ENCODE measurements around the gene STK24. TPM values are rescaled to one million over a fixed set of nuclear protein-coding genes. Genes with fewer than 3 reads are reported as not detected.
A peak's percentile ranks its signal among the peaks of the same experiment; 100 is the strongest.

STK24 gene
- polyA plus RNA-seq, 1 of the 3 experiments (the other 2 are of a cell fraction) = 30.5 TPM

DNA sequence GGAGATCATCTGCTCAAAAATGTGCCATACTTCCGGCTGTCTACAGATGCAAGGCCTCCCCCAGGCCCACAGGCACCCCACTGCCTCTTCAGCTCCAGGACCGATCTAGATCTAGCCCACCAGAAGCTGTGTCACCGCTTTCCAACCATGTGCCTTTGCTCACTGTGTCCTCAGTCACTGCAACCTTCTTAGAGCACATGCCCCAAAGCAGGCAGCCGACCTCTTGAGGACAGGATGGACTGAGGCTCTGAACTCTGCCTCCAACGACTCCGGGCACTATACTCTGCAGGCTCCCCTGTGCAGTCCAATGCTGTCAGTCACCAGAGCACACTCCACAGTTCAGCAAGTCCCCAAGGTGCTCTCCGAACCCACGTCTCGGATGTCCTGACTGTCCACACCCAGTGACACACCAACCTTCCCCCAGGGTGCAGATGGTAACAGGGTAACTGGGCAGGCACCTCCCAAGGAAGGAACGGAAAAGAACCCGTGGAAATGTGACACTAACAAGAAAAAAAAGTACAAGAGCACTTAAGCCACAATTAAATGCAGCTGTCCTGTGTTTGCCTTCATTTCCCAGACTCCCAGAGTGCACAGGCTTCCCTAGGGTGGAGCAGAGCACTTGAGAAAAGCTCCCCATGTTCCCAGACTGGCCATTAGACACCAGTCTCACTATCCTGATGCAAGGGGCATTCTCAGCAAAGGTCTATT, 4.8 kb downstream of the STK24 start:
- 52% methylated on average over 11 of the region's 11 CpGs for WGBS (ENCODE audit: low lambda C conversion rate)
- peak; percentile 78 for TF ChIP-seq TCF12 (IDR thresholded peaks at IDR 0.05)
- no peak for TF ChIP-seq ELF1 (IDR thresholded peaks at IDR 0.05)
- no peak for TF ChIP-seq EP300 (IDR thresholded peaks at IDR 0.05; ENCODE audit: borderline replicate concordance in 1 of 2, low read depth in 1 of 2, low read length in 1 of 2)
- TF ChIP-seq POLR2AphosphoS5 (IDR thresholded peaks at IDR 0.05; ENCODE audit: low read depth, low read length) = peak; percentile 22; the same call in 1 of the 2 replicates
- TF ChIP-seq MXI1 (IDR thresholded peaks at IDR 0.05; ENCODE audit: low read depth, low read length) = no peak
- TF ChIP-seq, protein P1, sequence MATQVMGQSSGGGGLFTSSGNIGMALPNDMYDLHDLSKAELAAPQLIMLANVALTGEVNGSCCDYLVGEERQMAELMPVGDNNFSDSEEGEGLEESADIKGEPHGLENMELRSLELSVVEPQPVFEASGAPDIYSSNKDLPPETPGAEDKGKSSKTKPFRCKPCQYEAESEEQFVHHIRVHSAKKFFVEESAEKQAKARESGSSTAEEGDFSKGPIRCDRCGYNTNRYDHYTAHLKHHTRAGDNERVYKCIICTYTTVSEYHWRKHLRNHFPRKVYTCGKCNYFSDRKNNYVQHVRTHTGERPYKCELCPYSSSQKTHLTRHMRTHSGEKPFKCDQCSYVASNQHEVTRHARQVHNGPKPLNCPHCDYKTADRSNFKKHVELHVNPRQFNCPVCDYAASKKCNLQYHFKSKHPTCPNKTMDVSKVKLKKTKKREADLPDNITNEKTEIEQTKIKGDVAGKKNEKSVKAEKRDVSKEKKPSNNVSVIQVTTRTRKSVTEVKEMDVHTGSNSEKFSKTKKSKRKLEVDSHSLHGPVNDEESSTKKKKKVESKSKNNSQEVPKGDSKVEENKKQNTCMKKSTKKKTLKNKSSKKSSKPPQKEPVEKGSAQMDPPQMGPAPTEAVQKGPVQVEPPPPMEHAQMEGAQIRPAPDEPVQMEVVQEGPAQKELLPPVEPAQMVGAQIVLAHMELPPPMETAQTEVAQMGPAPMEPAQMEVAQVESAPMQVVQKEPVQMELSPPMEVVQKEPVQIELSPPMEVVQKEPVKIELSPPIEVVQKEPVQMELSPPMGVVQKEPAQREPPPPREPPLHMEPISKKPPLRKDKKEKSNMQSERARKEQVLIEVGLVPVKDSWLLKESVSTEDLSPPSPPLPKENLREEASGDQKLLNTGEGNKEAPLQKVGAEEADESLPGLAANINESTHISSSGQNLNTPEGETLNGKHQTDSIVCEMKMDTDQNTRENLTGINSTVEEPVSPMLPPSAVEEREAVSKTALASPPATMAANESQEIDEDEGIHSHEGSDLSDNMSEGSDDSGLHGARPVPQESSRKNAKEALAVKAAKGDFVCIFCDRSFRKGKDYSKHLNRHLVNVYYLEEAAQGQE (IDR thresholded peaks at IDR 0.05; ENCODE audit: low read depth, low read length) = no peak
- TF ChIP-seq, protein P2, sequence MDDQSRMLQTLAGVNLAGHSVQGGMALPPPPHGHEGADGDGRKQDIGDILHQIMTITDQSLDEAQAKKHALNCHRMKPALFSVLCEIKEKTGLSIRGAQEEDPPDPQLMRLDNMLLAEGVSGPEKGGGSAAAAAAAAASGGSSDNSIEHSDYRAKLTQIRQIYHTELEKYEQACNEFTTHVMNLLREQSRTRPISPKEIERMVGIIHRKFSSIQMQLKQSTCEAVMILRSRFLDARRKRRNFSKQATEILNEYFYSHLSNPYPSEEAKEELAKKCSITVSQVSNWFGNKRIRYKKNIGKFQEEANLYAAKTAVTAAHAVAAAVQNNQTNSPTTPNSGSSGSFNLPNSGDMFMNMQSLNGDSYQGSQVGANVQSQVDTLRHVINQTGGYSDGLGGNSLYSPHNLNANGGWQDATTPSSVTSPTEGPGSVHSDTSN (IDR thresholded peaks at IDR 0.05) = peak; percentile 12; the same call in 1 of the 2 replicates
- no peak for TF ChIP-seq TEAD4 (IDR thresholded peaks at IDR 0.05; ENCODE audit: borderline replicate concordance, insufficient read depth)
- TF ChIP-seq, protein P3, sequence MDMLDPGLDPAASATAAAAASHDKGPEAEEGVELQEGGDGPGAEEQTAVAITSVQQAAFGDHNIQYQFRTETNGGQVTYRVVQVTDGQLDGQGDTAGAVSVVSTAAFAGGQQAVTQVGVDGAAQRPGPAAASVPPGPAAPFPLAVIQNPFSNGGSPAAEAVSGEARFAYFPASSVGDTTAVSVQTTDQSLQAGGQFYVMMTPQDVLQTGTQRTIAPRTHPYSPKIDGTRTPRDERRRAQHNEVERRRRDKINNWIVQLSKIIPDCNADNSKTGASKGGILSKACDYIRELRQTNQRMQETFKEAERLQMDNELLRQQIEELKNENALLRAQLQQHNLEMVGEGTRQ (IDR thresholded peaks at IDR 0.05; ENCODE audit: borderline replicate concordance, low read depth, low read length) = no peak
- TF ChIP-seq GABPA (IDR thresholded peaks at IDR 0.05; ENCODE audit: low read depth) = no peak
- no peak overlapping the region for H2AFZ ChIP-seq (ENCODE audit: low read depth)
- CTCF ChIA-PET = interaction anchor here (1.3 to 1.8 kb wide), 4 partner anchors 81 to 263 kb away, joined by 3 to 9 read pairs (median 5); no protein-coding TSS in a partner anchor
- no peaks in the 10 kb centered on the region for H3K27me3 ChIP-seq (ENCODE audit: insufficient read depth)
- peak overlapping the region; percentile 55 to 68; a peak in 3 of 4 replicates for H3K27ac ChIP-seq (ENCODE audit: low read depth in 2 of 2, low read length in 1 of 2)
- H3K9ac ChIP-seq = no peak overlapping the region
- H3K4me3 ChIP-seq (ENCODE audit: low read depth in 2 of 2, low read length in 1 of 2) = no peak overlapping the region
- H3K4me2 ChIP-seq = peak overlapping the region; percentile 58
- peaks cover 30 to 44% of the 10 kb centered on the region in 2 experiments for H3K4me1 ChIP-seq (ENCODE audit: control insufficient read depth in 1 of 2, insufficient read depth in 2 of 2, low read depth in 1 of 2, low read length in 1 of 2)
- H3F3A ChIP-seq (replicated peaks; ENCODE audit: insufficient read depth) = no peaks in the 10 kb centered on the region
- no peaks in the 10 kb centered on the region for H3K9me3 ChIP-seq
- peaks cover 0 to 5% of the 10 kb centered on the region in 2 experiments for H3K36me3 ChIP-seq (replicated peaks in 1 of 2; ENCODE audit: control insufficient read depth in 1 of 2, insufficient read depth in 2 of 2, low read length in 1 of 2)
- POLR2A ChIA-PET = interaction anchor here (0.6 kb wide), 1 partner anchor 181 kb away, joined by 3 read pairs; no protein-coding TSS in a partner anchor
- H4K20me1 ChIP-seq (ENCODE audit: insufficient read depth) = peaks cover 84% of the 10 kb centered on the region
- peaks cover 94% of the 10 kb centered on the region for H3K79me2 ChIP-seq (ENCODE audit: insufficient read depth)
- no peaks in the 10 kb centered on the region for H3K9me2 ChIP-seq
- peak; percentile 55 for DNase-seq
